IMR-90 (cell line): ENCODE results near the gene NIF3L1.
"Not testable (repeated sequence)": the region's sequence is repeated elsewhere in the genome, so short reads cannot be mapped to it uniquely, and the experiment has no call there.

Experiments
- BHLHE40 ChIP-seq: fragments of 150-350 bp; IDR thresholded peaks from 2 replicates; pipeline ENCODE4 v1.6.1; 2016; ENCODE audit warnings: mild to moderate bottlenecking, low read depth, low read length
- CEBPB ChIP-seq: IDR thresholded peaks from 2 replicates; pipeline ENCODE4 v1.6.1; 2012; ENCODE audit warnings: low read depth, low read length, improper control_type of control experiment
- FOS ChIP-seq: fragments of 150-350 bp; IDR thresholded peaks from 2 replicates; pipeline ENCODE4 v1.6.1; 2016; ENCODE audit warnings: low read depth, low read length
- MAFK ChIP-seq: IDR thresholded peaks from 2 replicates; pipeline ENCODE4 v1.6.1; 2012; ENCODE audit warnings: low read depth, low read length, improper control_type of control experiment
- MAZ ChIP-seq: IDR thresholded peaks from 2 replicates; pipeline ENCODE4 v1.6.1; 2012; ENCODE audit warnings: low read depth, mild to moderate bottlenecking, low read length, improper control_type of control experiment, moderate library complexity, borderline replicate concordance
- MXI1 ChIP-seq: IDR thresholded peaks from 2 replicates; pipeline ENCODE4 v1.6.1; 2012; ENCODE audit warnings: low read depth, mild to moderate bottlenecking, low read length, moderate library complexity, borderline replicate concordance
- POLR2A ChIP-seq: IDR thresholded peaks from 2 replicates; pipeline ENCODE4 v1.6.1; 2012; ENCODE audit warnings: mild to moderate bottlenecking, low read depth, low read length
- RAD21 ChIP-seq: IDR thresholded peaks from 2 replicates; pipeline ENCODE4 v1.6.1; 2012; ENCODE audit warnings: low read length, improper control_type of control experiment
- RCOR1 ChIP-seq: IDR thresholded peaks from 2 replicates; pipeline ENCODE4 v1.6.1; 2012; ENCODE audit warnings: mild to moderate bottlenecking, low read length, improper control_type of control experiment; ENCODE audit not compliant: insufficient replicate concordance
- TF ChIP-seq, protein P1 (sequence below): conservative IDR thresholded peaks from 2 replicates; pipeline ENCODE4 v1.5.1; 2012; ENCODE audit warnings: mild to moderate bottlenecking, low read depth, low read length, improper control_type of control experiment
- TF ChIP-seq, protein P2 (sequence below): fragments of 150-350 bp; IDR thresholded peaks from 2 replicates; pipeline ENCODE4 v1.6.1; 2017; ENCODE audit warnings: mild to moderate bottlenecking, antibody characterized with exemption, low read length, low read depth
- TF ChIP-seq, protein P3 (sequence below): fragments of 150-350 bp; IDR thresholded peaks from 2 replicates; pipeline ENCODE4 v1.6.1; 2016; ENCODE audit warnings: low read depth, mild to moderate bottlenecking, low read length, moderate library complexity, borderline replicate concordance

DNA sequence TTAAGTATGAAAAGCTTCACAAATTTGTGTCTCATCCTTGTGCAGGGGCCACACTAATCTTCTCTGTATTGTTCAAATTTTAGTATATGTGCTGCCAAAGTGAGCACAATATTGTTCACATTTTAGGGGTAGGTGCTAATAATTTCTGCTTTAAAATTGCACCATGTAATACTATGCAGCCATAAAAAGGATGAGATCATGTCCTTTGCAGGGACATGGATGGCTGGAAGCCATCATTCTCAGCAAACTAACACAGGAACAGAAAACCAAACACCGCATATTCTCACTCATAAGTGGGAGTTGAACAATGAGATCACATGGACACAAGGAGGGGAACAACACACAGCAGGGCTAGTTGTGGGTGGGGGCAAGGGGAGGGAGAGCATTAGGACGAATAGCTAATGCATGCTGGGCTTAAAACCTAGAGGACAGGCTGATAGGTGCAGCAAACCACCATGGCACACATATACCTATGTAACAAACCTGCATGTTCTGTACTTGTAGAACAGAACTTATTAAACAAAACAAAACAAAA, 7.4 kb upstream of the NIF3L1 start:
- TF ChIP-seq, protein P1, sequence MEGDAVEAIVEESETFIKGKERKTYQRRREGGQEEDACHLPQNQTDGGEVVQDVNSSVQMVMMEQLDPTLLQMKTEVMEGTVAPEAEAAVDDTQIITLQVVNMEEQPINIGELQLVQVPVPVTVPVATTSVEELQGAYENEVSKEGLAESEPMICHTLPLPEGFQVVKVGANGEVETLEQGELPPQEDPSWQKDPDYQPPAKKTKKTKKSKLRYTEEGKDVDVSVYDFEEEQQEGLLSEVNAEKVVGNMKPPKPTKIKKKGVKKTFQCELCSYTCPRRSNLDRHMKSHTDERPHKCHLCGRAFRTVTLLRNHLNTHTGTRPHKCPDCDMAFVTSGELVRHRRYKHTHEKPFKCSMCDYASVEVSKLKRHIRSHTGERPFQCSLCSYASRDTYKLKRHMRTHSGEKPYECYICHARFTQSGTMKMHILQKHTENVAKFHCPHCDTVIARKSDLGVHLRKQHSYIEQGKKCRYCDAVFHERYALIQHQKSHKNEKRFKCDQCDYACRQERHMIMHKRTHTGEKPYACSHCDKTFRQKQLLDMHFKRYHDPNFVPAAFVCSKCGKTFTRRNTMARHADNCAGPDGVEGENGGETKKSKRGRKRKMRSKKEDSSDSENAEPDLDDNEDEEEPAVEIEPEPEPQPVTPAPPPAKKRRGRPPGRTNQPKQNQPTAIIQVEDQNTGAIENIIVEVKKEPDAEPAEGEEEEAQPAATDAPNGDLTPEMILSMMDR, result not testable (repeated sequence)
- TF ChIP-seq POLR2A, BHLHE40, CEBPB, MAZ, MAFK, FOS, MXI1, RCOR1, RAD21: not testable (repeated sequence)
- TF ChIP-seq, protein P2, sequence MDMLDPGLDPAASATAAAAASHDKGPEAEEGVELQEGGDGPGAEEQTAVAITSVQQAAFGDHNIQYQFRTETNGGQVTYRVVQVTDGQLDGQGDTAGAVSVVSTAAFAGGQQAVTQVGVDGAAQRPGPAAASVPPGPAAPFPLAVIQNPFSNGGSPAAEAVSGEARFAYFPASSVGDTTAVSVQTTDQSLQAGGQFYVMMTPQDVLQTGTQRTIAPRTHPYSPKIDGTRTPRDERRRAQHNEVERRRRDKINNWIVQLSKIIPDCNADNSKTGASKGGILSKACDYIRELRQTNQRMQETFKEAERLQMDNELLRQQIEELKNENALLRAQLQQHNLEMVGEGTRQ, result not testable (repeated sequence)
- TF ChIP-seq, protein P3, sequence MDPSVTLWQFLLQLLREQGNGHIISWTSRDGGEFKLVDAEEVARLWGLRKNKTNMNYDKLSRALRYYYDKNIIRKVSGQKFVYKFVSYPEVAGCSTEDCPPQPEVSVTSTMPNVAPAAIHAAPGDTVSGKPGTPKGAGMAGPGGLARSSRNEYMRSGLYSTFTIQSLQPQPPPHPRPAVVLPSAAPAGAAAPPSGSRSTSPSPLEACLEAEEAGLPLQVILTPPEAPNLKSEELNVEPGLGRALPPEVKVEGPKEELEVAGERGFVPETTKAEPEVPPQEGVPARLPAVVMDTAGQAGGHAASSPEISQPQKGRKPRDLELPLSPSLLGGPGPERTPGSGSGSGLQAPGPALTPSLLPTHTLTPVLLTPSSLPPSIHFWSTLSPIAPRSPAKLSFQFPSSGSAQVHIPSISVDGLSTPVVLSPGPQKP, result not testable (repeated sequence)
